HG03558 (cell line): ENCODE results near the gene KIAA0825.

Experiments used
- ATAC-seq: cut with Tn5 transposase; IDR thresholded peaks from one replicate; pipeline ENCODE4 v1.9.1; 2021; ENCODE audit warnings: moderate number of reproducible peaks; ENCODE audit not compliant: unreplicated experiment; ENCODE audit errors: extremely low read depth

Gene KIAA0825

GRCh38 chr5:94516148-94516547 is 102.3 kb downstream of the KIAA0825 start:
- ATAC-seq, result no peak

- ATAC-seq, result no peak
Measured at GRCh38 chr5:94508461-94509148, 109.8 kb downstream of the KIAA0825 start.

GRCh38 chr5:94505327-94506068 is 112.9 kb downstream of the KIAA0825 start:
- ATAC-seq, result no peak

GRCh38 chr5:94503677-94504076 is 114.7 kb downstream of the KIAA0825 start:
- no peak for ATAC-seq

- no peak for ATAC-seq
Measured at GRCh38 chr5:94501365-94501764, 117.0 kb downstream of the KIAA0825 start.

- no peak for ATAC-seq
Measured at GRCh38 chr5:94499806-94500205, 118.6 kb downstream of the KIAA0825 start.

- ATAC-seq, result no peak
Measured at GRCh38 chr5:94498199-94498598, 120.2 kb downstream of the KIAA0825 start.

GRCh38 chr5:94485067-94485466 is 133.3 kb downstream of the KIAA0825 start:
- ATAC-seq, result no peak

- no peak for ATAC-seq
Measured at GRCh38 chr5:94481059-94481458, 137.3 kb downstream of the KIAA0825 start.

- no peak for ATAC-seq
Measured at GRCh38 chr5:94480486-94480885, 137.9 kb downstream of the KIAA0825 start.

- ATAC-seq, result no peak
Measured at GRCh38 chr5:94473936-94474335, 144.5 kb downstream of the KIAA0825 start.

- ATAC-seq, result no peak
Measured at GRCh38 chr5:94471521-94471920, 146.9 kb downstream of the KIAA0825 start.

GRCh38 chr5:94470802-94471201 is 147.6 kb downstream of the KIAA0825 start:
- ATAC-seq, result no peak

- no peak for ATAC-seq
Measured at GRCh38 chr5:94469894-94470329, 148.5 kb downstream of the KIAA0825 start.

- no peak for ATAC-seq
Measured at GRCh38 chr5:94467954-94468930, 150.2 kb downstream of the KIAA0825 start.

GRCh38 chr5:94467346-94467953 is 151.0 kb downstream of the KIAA0825 start:
- no peak for ATAC-seq

- no peak for ATAC-seq
Measured at GRCh38 chr5:94463739-94464138, 154.7 kb downstream of the KIAA0825 start.

GRCh38 chr5:94461131-94461530 is 157.3 kb downstream of the KIAA0825 start:
- no peak for ATAC-seq

- ATAC-seq, result no peak
Measured at GRCh38 chr5:94459915-94460314, 158.5 kb downstream of the KIAA0825 start.

GRCh38 chr5:94457788-94458187 is 160.6 kb downstream of the KIAA0825 start:
- no peak for ATAC-seq
